K562 (cell line): ENCODE measurements around the gene MRPS33.

Source experiments
- CTCF ChIP-seq, 3 experiments: IDR thresholded peaks in 2 of 3; conservative IDR thresholded peaks in 1 of 3; 2 replicates each; pipeline ENCODE4 v1.5.1; 2011 to 2012; ENCODE audit warnings: low read length in 3 of 3, mild to moderate bottlenecking in 3 of 3, control low read depth in 2 of 3, improper control_type of control experiment in 1 of 3, inconsistent platforms in 1 of 3, low read depth in 1 of 3, mixed read lengths in 1 of 3, moderate library complexity in 1 of 3; ENCODE audit not compliant: insufficient read depth in 2 of 3
- HNRNPUL1 ChIP-seq: fragments of 200-400 bp; formaldehyde crosslinking; IDR thresholded peaks from 2 replicates; pipeline ENCODE4 v1.6.1; 2017; ENCODE audit warnings: low read length
- POLR2A ChIP-seq: fragments of 450-650 bp; conservative IDR thresholded peaks from 2 replicates; pipeline ENCODE4 v1.6.1; 2016
- TAF1 ChIP-seq: IDR thresholded peaks from 2 replicates; pipeline ENCODE4 v1.6.1; 2011; ENCODE audit warnings: mild to moderate bottlenecking, low read length, moderate library complexity; ENCODE audit not compliant: insufficient read depth, control insufficient read depth, severe bottlenecking; ENCODE audit errors: extremely low read depth
- TCF7 ChIP-seq: sonication (generic); IDR thresholded peaks from 2 replicates; pipeline ENCODE4 v1.6.1; 2016; ENCODE audit warnings: antibody characterized with exemption, borderline replicate concordance
- ZBTB8A ChIP-seq: fragments of 450-650 bp; IDR thresholded peaks from 2 replicates; pipeline ENCODE4 v1.6.1; 2018; ENCODE audit warnings: mild to moderate bottlenecking, moderate library complexity; ENCODE audit not compliant: partially characterized antibody
- ZC3H4 ChIP-seq: sonication (generic); formaldehyde crosslinking; IDR thresholded peaks from 2 replicates; pipeline ENCODE4 v1.9.0; 2021; ENCODE audit warnings: missing genetic modification reagents, borderline replicate concordance

GRCh38 chr7:141023295-141023694, 8.5 kb upstream of the MRPS33 start:
- TF ChIP-seq CTCF (IDR thresholded peaks at IDR 0.05 in 2 of 3, conservative IDR thresholded peaks at IDR 0.05 in 1 of 3; ENCODE audit: insufficient read depth in 2 of 3, low read depth in 1 of 3, low read length in 3 of 3) (no peak), TAF1 (no peak), POLR2A (no peak), HNRNPUL1 (no peak), ZBTB8A (no peak), ZC3H4 (CRISPR knock-in tag) (no peak), TCF7 (no peak)
